AG09309 (cell line): ENCODE results near the gene HIVEP3.

ENCODE experiments used
- DNase-seq: peaks from one replicate; pipeline ENCODE4 v3.0.0-alpha.2; 2010; ENCODE audit warnings: low read depth
- H3K4me3 ChIP-seq: 2 replicates; pipeline ENCODE4 v1.5.1; 2011; ENCODE audit warnings: mild to moderate bottlenecking, low read depth, low read length, moderate library complexity; ENCODE audit not compliant: control insufficient read depth
- CTCF ChIP-seq: IDR thresholded peaks from 2 replicates; pipeline ENCODE4 v1.5.1; 2011; ENCODE audit warnings: mild to moderate bottlenecking, low read depth, low read length, inconsistent platforms; ENCODE audit not compliant: insufficient read depth, control insufficient read depth; ENCODE audit errors: missing control alignments

Gene HIVEP3

GRCh38 chr1:41582851-41583657 is 335.7 kb downstream of the HIVEP3 start:
- no peak for DNase-seq
- no peak for TF ChIP-seq CTCF
- H3K4me3 ChIP-seq, result no peak overlapping the region

GRCh38 chr1:41582351-41582750 is 336.4 kb downstream of the HIVEP3 start:
- no peak for TF ChIP-seq CTCF
- no peak overlapping the region for H3K4me3 ChIP-seq
- no peak for DNase-seq

GRCh38 chr1:41582004-41582325 is 336.8 kb downstream of the HIVEP3 start:
- no peak overlapping the region for H3K4me3 ChIP-seq
- DNase-seq, result no peak
- TF ChIP-seq CTCF, result no peak

- DNase-seq, result no peak
- H3K4me3 ChIP-seq, result no peak overlapping the region
- no peak for TF ChIP-seq CTCF
These were observed 337.3 kb downstream of the HIVEP3 start for GRCh38 chr1:41581216-41582003.

GRCh38 chr1:41580520-41581172 is 338.1 kb downstream of the HIVEP3 start:
- DNase-seq, result no peak
- no peak for TF ChIP-seq CTCF
- H3K4me3 ChIP-seq, result no peak overlapping the region

- no peak for TF ChIP-seq CTCF
- DNase-seq, result no peak
- H3K4me3 ChIP-seq, result no peak overlapping the region
These were observed 338.7 kb downstream of the HIVEP3 start for GRCh38 chr1:41580021-41580420.
